Transverse colon (tissue), 4 donors: ENCODE data around the gene ALDH3B2.
"Not testable (repeated sequence)": the region's sequence is repeated elsewhere in the genome, so short reads cannot be mapped to it uniquely, and the experiment has no call there.

Source experiments
- CTCF ChIP-seq, 5 experiments: fragments of 200-600 bp in 3 of 5; fragments of 450-650 bp in 2 of 5; sonication (generic) in 3 of 5; IDR thresholded peaks; 1 replicate in 2 of 5; 2 replicates in 3 of 5; pipeline ENCODE4 v1.5.1; 2016 to 2017; ENCODE audit warnings: antibody characterized with exemption in 5 of 5, inconsistent platforms in 3 of 5, mild to moderate bottlenecking in 2 of 5, moderate library complexity in 1 of 5
- POLR2AphosphoS5 ChIP-seq, 3 donors: sonication (generic); formaldehyde crosslinking; IDR thresholded peaks; one replicate each; pipeline ENCODE4 v1.6.1; 2016; ENCODE audit warnings: antibody characterized with exemption in 3 of 3

GRCh38 chr11:67713892-67714509 lies 39.6 kb upstream of the ALDH3B2 start:
- peak; percentile 33 to 48 (median 42) for TF ChIP-seq CTCF (IDR thresholded peaks at IDR 0.05)
- TF ChIP-seq POLR2AphosphoS5 (IDR thresholded peaks at IDR 0.05) = not testable (repeated sequence)
